ENCODE data around the gene NFATC4.
A peak's percentile ranks its signal among the peaks of the same experiment; 100 is the strongest.

Gene NFATC4

GRCh38 chr14:24378327-24378726 is 10.3 kb downstream of the NFATC4 start:
- peaks cover 31% of the 10 kb centered on the region for H3K36me3 Mint-ChIP-seq (ENCODE audit: low read depth)
- H3K4me1 Mint-ChIP-seq: peaks cover 31% of the 10 kb centered on the region
- peak overlapping the region; percentile 17 to 50 (median 31) for H3K27ac Mint-ChIP-seq
- TF ChIP-seq CTCF (IDR thresholded peaks at IDR 0.05; ENCODE audit: unreplicated experiment in 3 of 3): no peak
- no peaks in the 10 kb centered on the region for H3K27me3 Mint-ChIP-seq (ENCODE audit: low read depth)
- no peaks in the 10 kb centered on the region for H3K9me3 Mint-ChIP-seq
- no peak overlapping the region for H3K4me3 Mint-ChIP-seq

DNA sequence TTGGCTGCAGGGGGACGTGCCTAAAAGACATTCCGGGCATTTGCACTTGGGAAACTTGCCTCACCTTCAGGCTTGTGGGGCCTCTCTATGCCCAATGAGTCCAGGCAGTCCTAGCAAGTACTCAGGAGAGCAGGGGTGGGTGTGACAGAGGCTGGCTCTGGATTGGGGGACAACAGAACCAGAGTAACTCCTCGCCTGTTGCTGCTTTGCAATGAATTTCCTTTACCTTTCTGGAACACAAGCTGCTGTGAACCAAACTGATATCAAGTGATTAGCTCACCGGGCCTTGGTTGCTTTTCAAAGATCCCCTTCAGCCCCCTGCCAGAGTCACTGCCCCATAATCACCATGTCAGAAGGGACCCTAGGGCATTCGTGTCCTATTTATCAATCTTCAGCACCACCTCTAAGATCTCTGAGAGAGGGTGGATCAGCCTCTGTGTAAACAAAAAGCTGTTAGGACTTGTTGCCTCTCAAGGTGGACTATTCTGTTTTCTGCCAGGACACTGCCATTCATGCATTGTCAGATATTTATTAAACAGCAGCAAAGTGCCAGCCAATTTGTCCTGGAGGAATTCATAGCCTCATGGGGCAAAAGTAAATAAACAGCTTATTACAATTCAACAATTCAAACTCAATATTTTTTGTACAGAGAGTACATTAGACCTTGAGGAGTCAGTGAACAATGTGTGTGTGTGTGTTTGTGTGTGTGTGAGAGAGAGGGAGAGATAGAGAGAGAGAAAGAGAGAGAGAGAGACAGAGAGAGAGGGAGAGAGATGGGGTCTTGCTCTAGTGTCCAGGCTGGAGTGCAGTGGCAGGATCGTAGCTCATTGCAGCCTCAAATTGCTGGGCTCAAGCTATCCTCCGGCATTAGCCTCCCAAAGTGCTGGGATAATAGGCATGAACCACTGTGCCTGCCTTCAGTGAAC is 11.3 kb downstream of the NFATC4 start:
- H3K27me3 Mint-ChIP-seq (ENCODE audit: low read depth): no peaks in the 10 kb centered on the region
- TF ChIP-seq CTCF (IDR thresholded peaks at IDR 0.05; ENCODE audit: unreplicated experiment in 3 of 3): no peak
- peak overlapping the region; percentile 17 to 71 (median 50) for H3K27ac Mint-ChIP-seq
- H3K9me3 Mint-ChIP-seq: no peaks in the 10 kb centered on the region
- H3K4me1 Mint-ChIP-seq: peaks cover 31% of the 10 kb centered on the region
- no peak overlapping the region for H3K4me3 Mint-ChIP-seq
- H3K36me3 Mint-ChIP-seq (ENCODE audit: low read depth): peaks cover 21% of the 10 kb centered on the region

DNA sequence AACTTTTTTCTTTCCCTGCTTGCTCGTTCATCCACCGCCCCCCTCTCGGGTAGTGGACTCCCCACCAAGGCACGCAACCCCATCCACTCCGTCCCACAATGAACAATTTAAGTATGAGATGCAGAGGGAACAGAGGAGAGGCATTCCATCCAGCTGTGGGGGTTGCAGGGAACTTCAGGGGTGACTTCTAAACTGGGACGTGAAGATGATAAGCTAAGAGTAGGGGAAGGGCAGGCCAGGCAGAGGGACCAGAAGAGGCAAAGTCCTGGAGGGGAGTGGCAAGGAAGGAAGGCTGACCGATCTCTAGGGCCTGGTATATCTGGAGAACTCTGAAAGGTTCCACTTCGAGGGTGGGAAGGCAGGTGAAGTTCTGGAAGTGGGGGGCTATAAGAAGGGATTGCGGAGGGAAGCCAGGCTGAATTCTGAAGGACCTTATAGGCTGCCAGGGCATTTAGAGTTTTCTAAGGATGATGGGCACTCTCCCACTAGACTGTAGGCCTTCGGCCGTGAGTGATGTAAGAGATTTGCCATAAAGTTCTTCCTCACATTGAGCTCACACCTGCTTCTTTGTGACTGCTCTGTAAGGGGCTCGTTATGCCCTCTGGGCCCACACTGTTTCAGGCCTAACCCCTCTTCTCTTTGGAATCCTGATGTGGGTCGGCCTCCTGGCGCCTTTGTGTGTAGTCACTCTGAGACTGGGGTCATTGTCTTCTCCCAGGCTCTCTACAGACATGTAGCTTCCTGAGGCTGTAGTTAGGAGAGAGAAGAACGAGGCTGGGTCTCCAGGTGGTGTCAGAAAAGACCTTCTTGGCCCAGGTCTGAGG is 12.1 kb downstream of the NFATC4 start:
- no peak overlapping the region for H3K4me3 Mint-ChIP-seq
- no peaks in the 10 kb centered on the region for H3K9me3 Mint-ChIP-seq
- no peak for TF ChIP-seq CTCF (IDR thresholded peaks at IDR 0.05; ENCODE audit: unreplicated experiment in 3 of 3)
- peaks cover 26% of the 10 kb centered on the region for H3K4me1 Mint-ChIP-seq
- H3K36me3 Mint-ChIP-seq (ENCODE audit: low read depth): peaks cover 13% of the 10 kb centered on the region
- H3K27me3 Mint-ChIP-seq (ENCODE audit: low read depth): no peaks in the 10 kb centered on the region
- peak overlapping the region in 2 of 3 experiments; percentile 39 to 50 for H3K27ac Mint-ChIP-seq

GRCh38 chr14:24381363-24382063 is 13.5 kb downstream of the NFATC4 start:
- H3K4me1 Mint-ChIP-seq: peaks cover 27% of the 10 kb centered on the region
- TF ChIP-seq CTCF (IDR thresholded peaks at IDR 0.05; ENCODE audit: unreplicated experiment in 3 of 3): no peak
- H3K27ac Mint-ChIP-seq: peak overlapping the region; percentile 92 to 93 (median 93)
- no peaks in the 10 kb centered on the region for H3K27me3 Mint-ChIP-seq (ENCODE audit: low read depth)
- no peaks in the 10 kb centered on the region for H3K9me3 Mint-ChIP-seq
- H3K4me3 Mint-ChIP-seq: peak overlapping the region in 1 of 3 experiments; percentile 14
- peaks cover 8% of the 10 kb centered on the region for H3K36me3 Mint-ChIP-seq (ENCODE audit: low read depth)

- Mint-ChIP-seq H3K4me1 (peaks cover 29% of the 10 kb centered on the region), H3K4me3 (no peak overlapping the region), H3K36me3 (ENCODE audit: low read depth) (peaks cover 2% of the 10 kb centered on the region)
Observed at GRCh38 chr14:24382064-24382371, 14.0 kb downstream of the NFATC4 start.

More at GRCh38 chr14:24382064-24382371, 14.0 kb downstream of the NFATC4 start:
- no peak for TF ChIP-seq CTCF (IDR thresholded peaks at IDR 0.05; ENCODE audit: unreplicated experiment in 3 of 3)
- Mint-ChIP-seq H3K27me3 (ENCODE audit: low read depth) (no peaks in the 10 kb centered on the region), H3K27ac (peak overlapping the region; percentile 92 to 93 (median 93)), H3K9me3 (no peaks in the 10 kb centered on the region)
